Smooth muscle cell of the brain vasculature (primary cell): ENCODE data around the gene AK2.
"Not testable (repeated sequence)": the region's sequence is repeated elsewhere in the genome, so short reads cannot be mapped to it uniquely, and the experiment has no call there.

ENCODE experiments used
- DNase-seq: peaks from one replicate; pipeline ENCODE4 v3.0.0-alpha.2; 2012; ENCODE audit warnings: low read depth, low spot score

AK2 gene

GRCh38 chr1:33036526-33037503 is at the start of gene AK2:
Gene AK2, minus strand, starts transcription at chr1:33036883. Its CDS starts 55 bp downstream, at chr1:33036828.
- peak; percentile 85 for DNase-seq

- DNase-seq, result peak; percentile 62
These were observed 49.7 kb upstream of the AK2 start for GRCh38 chr1:33086384-33086850.

GRCh38 chr1:33085332-33085731 is 48.6 kb upstream of the AK2 start:
- no peak for DNase-seq

- DNase-seq, result no peak
These were observed 46.0 kb upstream of the AK2 start for GRCh38 chr1:33082575-33083108.

- DNase-seq, result no peak
These were observed 45.0 kb upstream of the AK2 start for GRCh38 chr1:33081554-33082305.

GRCh38 chr1:33080885-33081553 is 44.3 kb upstream of the AK2 start, which contains the start of gene AZIN2:
Gene AZIN2, plus strand, starts transcription at chr1:33081153. Its CDS starts 1,097 bp downstream, at chr1:33082250.
- DNase-seq, result peak; percentile 85

- DNase-seq, result no peak
These were observed 43.7 kb upstream of the AK2 start for GRCh38 chr1:33080373-33080772.

GRCh38 chr1:33078030-33078591 is 41.4 kb upstream of the AK2 start:
- no peak for DNase-seq

GRCh38 chr1:33074193-33074945 is 37.7 kb upstream of the AK2 start:
- no peak for DNase-seq

GRCh38 chr1:33072707-33073106 is 36.0 kb upstream of the AK2 start:
- DNase-seq, result no peak

GRCh38 chr1:33070628-33071027 is 33.9 kb upstream of the AK2 start:
- no peak for DNase-seq

- DNase-seq, result not testable (repeated sequence)
These were observed 31.4 kb upstream of the AK2 start for GRCh38 chr1:33068108-33068507.

GRCh38 chr1:33066477-33066876 is 29.8 kb upstream of the AK2 start:
- DNase-seq, result not testable (repeated sequence)

- no peak for DNase-seq
These were observed 28.6 kb upstream of the AK2 start for GRCh38 chr1:33065301-33065700.

- DNase-seq, result not testable (repeated sequence)
These were observed 27.6 kb upstream of the AK2 start for GRCh38 chr1:33064284-33064683.

- DNase-seq, result no peak
These were observed 25.2 kb upstream of the AK2 start for GRCh38 chr1:33061834-33062233.

- peak; percentile 33 for DNase-seq
These were observed 23.9 kb upstream of the AK2 start for GRCh38 chr1:33060579-33061083.

GRCh38 chr1:33057095-33057494 is 20.4 kb upstream of the AK2 start:
- DNase-seq, result no peak

- no peak for DNase-seq
These were observed 19.7 kb upstream of the AK2 start for GRCh38 chr1:33056426-33056825.
